Hepatic stellate cell (primary cell): Measurements from ENCODE around the gene SAP30.
A peak's percentile ranks its signal among the peaks of the same experiment; 100 is the strongest.

Experiments used
- DNase-seq: peaks from one replicate; pipeline ENCODE4 v3.0.0; 2011; ENCODE audit warnings: low spot score

Gene SAP30

DNA sequence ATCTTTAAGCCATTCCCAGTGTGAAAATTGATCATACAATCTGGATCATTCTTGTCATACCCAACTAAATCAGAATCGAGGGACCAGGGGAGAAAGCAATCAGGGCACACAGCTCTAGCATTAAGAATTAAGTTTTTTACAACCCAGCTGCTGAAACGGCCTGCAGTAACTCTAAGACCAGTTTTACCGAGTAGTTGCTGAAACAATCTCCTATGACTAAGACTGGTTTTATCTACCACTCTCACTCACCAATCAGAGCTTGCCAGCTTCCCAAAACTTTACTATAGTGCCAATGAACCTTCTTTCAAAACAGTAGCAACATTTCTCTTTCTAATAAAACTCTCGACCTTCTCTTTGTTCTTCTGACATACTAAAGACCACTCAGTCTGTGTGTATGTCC, 2.8 kb upstream of the SAP30 start:
- DNase-seq = no peak

DNA sequence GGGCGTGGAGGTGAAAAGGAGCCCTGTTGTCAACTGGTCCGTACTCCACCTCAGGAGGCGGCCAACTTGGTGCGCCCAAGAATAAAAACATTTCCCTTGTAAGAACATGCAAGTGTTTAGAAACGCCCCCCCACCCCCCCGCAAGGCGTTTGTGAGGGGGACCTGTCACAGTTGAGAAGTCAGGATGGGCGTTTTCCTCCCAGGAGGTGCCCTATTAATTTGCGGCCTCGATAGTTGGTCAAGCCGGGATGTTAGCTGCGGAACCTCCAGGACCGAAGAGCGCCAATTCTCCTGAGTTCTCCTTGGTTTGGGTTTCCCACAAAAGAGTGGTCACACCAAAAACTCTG, 651 bp upstream of the SAP30 start:
- peak; percentile 34 for DNase-seq

- peak; percentile 60 for DNase-seq
These were observed 788 bp downstream of the SAP30 start for GRCh38 chr4:173371292-173372192.

DNA sequence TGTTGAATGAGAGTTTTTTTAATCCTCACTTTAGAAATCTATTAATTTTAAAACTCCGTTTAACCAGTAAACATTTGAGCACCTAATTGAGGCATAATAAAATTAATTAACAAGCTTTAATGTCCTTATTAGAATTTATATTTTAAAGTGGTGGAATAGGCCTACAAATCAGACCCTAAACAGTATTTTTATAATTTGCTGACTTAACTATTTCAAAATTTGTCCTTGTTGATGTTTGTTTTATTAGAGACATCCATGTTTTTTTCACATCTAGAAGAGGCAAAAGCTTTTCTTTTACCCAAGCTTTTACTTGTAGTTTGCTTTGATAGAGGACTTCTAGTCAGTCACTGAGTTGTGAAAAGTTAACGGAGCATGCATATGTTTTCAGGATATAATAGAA, 3.8 kb downstream of the SAP30 start:
- no peak for DNase-seq

- DNase-seq = no peak
These were observed 9.2 kb downstream of the SAP30 start for GRCh38 chr4:173379929-173380328.

DNA sequence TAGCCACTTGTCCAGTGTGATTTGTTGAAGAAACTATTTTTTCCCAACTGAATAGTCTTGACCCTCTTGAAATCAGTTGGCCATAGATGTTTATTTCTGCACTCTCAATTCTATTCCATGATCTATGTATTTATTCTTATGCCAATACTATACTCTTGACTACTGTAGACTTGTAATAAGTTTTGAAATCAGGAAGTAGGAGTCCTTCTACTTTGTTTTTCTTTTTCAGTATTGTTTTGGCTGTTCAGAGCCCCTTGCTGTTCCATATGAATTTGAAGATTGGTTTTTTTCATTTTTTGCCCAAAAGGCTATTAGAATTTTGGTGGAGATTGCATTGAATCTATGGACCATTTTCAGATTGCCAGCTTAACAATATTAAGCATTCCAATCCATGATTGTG, 10.2 kb downstream of the SAP30 start:
- DNase-seq = no peak

DNA sequence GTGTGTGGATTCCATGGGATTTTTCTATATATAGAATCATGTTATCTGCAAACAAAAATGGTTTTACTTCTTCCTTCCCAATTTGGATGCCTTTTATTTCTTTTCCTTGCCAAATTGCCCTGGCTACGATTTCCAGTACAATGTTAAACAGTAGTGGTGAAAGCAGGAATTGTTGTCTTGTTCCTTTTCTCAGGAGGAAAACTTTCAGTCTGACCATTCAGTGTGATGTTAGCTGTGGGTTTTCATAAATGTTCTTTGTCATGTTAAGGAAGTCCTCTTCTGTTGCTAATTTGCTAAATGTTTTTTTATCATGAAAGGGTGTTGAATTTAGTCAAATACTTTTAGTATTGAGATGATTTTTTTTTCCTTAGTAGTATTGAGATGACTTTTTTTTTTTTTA, 10.9 kb downstream of the SAP30 start:
- DNase-seq = no peak

DNA sequence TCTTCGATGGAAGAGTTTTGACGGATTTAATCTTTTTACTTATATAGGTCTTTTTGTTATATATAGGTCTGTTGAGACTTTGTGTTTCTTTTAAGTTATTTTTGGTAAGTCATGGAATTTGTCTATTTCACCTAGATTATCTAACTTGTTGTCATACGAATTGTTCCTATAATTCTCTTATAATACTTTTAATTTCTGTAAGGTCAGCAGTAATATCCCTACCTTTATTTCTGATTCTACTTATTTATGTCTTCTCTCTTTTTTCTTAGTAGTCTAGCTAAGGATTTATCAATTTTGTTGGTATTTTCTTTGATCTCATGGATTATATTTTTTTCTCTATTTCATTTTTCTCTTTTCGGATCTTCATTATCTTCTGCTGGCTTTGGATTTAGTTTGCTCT, 11.6 kb downstream of the SAP30 start:
- DNase-seq = no peak

DNA sequence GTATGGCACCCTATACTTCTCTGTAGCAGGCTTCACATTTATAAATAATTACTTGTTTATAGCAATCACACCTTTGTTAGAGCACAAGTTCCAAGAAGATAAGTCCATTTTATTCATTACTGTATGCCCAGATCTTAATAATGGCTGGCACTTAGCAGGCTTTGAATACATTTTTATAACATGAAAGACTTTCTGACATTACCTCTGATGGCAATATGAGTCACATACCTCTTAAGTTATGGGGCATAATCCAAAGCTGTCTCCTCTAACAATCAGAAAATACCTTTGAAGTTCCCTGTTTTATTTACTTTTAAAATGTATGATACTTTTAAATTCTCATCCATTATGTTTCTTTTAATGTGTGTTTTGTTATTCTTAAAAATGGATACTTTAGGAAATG, 16.0 kb downstream of the SAP30 start:
- no peak for DNase-seq

DNA sequence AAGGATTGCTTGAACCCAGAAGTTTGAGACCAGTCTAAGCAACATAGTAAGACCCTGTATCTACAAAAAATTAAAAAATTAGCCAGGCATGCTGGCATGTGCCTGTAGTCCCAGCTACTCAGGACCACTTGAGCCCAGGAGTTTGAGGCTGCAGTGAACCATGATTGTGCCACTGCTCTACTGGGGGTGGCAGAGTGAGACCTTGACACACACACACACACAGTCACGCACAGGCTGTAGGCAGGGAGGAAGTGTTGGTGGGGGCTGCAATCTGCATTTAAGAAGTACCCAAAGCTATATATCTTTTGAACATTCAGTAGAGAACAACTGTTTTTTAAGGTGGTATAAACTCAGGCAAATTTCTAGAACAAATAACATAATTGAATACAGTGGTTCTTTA, 20.9 kb downstream of the SAP30 start:
- no peak for DNase-seq

GRCh38 chr4:173397604-173398003, 26.9 kb downstream of the SAP30 start:
- no peak for DNase-seq

- no peak for DNase-seq
These were observed 27.5 kb downstream of the SAP30 start for GRCh38 chr4:173398220-173398619.

DNA sequence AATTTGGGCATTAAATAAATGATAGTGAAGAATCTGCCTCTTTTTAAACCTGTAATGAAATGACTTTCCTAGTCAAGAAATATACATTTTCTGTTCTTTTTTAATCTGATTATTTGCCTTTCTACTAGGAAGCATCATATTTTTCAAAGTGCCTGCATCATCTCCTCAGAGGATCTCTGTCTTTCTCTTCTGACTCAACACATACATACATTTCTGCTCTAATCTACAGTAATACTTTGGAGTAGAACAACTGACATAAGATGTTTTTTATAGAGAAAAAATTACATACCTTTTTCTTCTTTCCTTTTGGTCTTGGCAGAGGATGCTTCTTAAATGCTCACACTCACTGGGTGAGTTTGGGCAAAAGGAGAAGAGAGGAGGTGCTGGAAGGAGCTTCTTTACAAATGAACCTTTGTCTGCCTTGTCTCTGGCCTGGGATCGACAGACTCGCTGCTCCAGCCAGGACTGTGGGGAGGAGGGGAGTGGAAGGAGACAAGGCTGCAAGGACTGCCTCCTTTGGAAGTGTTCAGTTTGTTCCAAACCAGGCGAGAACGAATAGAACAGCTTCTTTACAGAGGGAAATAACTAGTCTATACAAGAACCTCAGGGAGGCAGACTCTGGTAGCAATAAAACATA, 28.1 kb downstream of the SAP30 start, which contains the start of gene SCRG1:
SCRG1 (minus strand) TSS at position 338 of the 637 bp plus-strand sequence. CDS start 7,702 bp downstream, outside the sequence.
- no peak for DNase-seq

DNA sequence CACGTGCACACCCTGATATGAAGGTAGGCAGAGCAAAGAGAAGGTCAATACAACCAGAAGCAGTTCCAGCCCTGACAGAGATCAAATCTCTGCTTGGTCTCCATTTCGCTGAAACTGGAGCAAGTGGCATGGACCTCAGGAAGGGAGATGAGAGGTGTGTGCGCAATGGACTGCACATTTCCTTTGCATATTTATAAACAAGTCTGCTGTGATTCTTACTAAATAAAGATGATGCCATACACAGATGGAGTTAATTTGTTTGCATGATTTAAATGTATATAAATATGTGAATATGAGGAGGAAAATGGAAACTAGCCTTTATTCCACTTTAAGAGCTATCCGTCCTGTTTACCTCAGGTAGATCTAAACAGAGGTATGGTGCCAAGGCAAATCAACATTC, 30.3 kb downstream of the SAP30 start:
- no peak for DNase-seq

GRCh38 chr4:173403051-173403450, 32.3 kb downstream of the SAP30 start:
- no peak for DNase-seq

DNA sequence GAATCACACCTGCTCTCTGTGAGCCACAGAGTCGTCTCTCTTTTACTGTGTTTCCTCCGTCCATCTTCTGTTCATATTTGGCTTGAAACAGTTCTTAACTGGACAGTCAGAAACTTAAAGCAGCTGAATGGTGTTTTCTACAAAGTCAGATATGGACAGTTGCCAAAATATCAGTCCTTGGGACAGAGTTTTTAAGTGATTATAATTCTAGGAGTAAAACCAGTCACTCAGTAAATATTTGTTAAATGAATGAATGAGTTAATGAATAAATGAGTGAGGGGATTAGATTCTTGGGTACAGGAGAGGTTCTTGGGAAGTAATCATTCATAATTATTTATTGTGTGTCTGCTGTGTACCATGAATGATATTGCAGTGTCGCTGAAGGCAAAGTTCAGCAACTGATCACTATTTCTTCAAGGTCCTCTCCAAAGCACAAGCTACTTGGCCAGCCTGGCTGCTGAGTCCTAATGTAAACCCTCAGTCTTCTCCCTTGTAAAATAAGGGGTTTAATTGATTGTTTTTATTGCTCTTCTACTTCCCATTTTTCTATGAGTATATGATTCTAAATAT, 33.6 kb downstream of the SAP30 start:
- no peak for DNase-seq

GRCh38 chr4:173405840-173406606, 35.3 kb downstream of the SAP30 start:
- no peak for DNase-seq

- DNase-seq = no peak
These were observed 39.3 kb downstream of the SAP30 start for GRCh38 chr4:173410079-173410478.

- DNase-seq = no peak
These were observed 40.4 kb downstream of the SAP30 start for GRCh38 chr4:173411106-173411693.

- no peak for DNase-seq
These were observed 42.3 kb downstream of the SAP30 start for GRCh38 chr4:173413036-173413435.

DNA sequence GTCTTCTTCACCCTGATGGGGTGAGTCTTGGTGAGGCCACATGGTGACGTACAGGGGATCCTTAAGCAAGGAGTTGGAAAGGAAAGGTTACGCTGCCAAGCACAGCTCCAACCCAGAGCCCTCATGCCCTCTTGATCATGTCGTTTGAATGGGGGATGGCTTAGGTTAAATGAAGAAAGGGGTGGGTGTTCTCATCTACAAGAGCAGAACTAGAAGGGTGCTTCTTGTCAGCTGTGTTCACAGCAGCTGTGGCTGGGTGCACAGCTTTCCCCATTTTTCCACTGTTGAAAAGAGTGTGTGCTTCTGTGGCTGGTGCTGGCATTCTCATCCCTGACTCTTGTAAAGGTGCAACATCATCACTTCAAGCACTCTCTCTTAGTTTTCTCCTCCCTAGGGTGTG, 43.7 kb downstream of the SAP30 start:
- DNase-seq = no peak

GRCh38 chr4:173415092-173415491, 44.3 kb downstream of the SAP30 start:
- DNase-seq = no peak
